ENCODE data around the gene MAGI2.

MAGI2 gene

DNA sequence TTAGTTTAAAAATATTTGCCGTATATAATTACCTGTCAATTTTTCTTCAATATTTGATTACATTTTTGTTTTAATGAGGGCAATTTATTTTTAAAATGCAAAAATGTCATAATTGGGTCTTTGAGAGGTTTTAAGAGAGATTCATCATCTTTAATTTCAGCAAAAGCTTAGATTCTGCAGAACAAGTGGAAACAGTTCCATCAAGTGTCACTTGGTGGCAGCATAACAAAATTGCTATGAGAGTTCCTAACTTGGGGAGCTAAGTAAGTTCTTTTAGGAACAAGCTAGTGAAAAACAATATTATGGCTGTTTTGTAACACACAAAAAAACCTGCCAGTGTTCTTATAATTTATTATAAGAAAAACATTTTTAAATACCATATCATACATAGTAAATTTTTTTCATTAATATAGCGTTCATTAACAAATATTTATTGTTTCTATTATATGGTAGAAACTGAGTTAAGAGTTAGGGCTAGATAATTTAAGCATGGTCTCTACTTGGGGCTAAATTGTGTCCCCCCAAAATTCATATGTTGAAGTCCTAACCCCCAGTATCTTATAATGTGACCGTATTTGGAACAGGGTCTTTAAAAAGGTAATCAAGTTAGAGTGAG is 155.2 kb downstream of the MAGI2 start:
- Histone ChIP-seq H3K9ac (ENCODE audit: low read length) (no peak overlapping the region), H3K4me1 (ENCODE audit: control insufficient read depth, low read depth, low read length) (no peaks in the 10 kb centered on the region), H3K27me3 (ENCODE audit: control insufficient read depth, insufficient read depth, low read length) (no peaks in the 10 kb centered on the region), H3K27ac (ENCODE audit: low read length) (no peak overlapping the region), H3K4me3 (ENCODE audit: low read length) (no peak overlapping the region), H3K36me3 (ENCODE audit: control insufficient read depth, low read depth, low read length) (no peaks in the 10 kb centered on the region), H3K9me3 (ENCODE audit: control insufficient read depth, low read depth, low read length) (no peaks in the 10 kb centered on the region)

DNA sequence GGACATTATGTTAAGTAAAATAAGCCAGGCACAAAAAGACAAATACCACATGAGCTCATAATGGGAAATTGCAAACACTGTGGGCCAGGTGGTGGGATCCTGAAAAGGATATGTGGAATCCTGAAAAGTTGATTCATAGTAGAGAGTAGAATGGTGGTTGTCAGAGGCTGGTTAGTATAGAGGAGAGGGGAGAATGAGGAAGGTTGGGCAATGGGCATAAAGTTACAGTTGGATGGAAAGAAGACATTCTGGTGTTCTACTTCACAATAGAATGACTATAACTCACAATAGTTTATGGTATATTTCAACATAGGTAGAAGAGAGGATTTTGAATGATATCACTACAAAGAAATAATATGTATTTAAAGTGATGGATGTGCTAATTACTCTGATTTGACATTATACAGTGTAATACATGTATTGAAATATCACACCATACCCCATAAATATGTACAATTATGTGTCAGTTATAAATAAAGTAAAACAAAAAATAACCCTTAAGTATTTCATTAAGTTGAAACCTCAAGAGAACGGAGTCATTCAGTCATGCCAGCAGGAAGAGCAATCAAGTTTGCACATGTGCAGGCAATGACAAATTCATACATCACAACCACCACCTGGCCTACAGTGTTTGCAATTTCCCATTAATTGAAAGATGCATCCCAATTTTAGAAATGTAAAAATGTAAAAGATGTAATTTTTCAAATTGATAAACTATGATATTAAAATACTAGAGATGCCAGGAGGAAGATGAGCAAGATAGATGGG is 156.7 kb downstream of the MAGI2 start:
- Histone ChIP-seq H3K27me3 (ENCODE audit: control insufficient read depth, insufficient read depth, low read length) (no peaks in the 10 kb centered on the region), H3K9me3 (ENCODE audit: control insufficient read depth, low read depth, low read length) (no peaks in the 10 kb centered on the region), H3K4me3 (ENCODE audit: low read length) (no peak overlapping the region), H3K27ac (ENCODE audit: low read length) (no peak overlapping the region), H3K36me3 (ENCODE audit: control insufficient read depth, low read depth, low read length) (no peaks in the 10 kb centered on the region), H3K4me1 (ENCODE audit: control insufficient read depth, low read depth, low read length) (no peaks in the 10 kb centered on the region), H3K9ac (ENCODE audit: low read length) (no peak overlapping the region)

DNA sequence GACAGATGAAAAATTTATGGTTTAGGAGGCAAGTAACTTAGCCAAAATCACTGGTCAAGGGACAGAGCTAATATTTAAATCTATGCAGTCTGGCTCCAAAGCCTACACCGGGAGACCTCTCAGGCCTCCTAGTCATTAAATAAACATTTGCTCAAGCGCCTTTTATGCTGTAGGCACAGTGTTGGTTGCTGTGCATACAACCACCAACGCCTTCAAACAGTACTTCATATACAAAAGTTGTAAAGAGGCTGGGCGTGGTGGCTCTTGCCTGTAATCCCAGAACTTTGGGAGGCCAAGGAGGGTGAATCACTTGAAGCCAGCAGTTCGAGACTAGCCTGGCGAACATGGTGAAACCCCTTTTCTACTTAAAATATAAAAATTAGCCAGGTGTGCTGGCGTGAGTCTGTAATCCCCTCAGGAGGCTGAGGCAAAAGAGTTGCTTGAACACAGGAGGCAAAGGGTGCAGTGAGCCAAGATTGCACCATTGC is 159.8 kb downstream of the MAGI2 start:
- Histone ChIP-seq H3K27ac (ENCODE audit: low read length) (no peak overlapping the region), H3K4me1 (ENCODE audit: control insufficient read depth, low read depth, low read length) (no peaks in the 10 kb centered on the region)

DNA sequence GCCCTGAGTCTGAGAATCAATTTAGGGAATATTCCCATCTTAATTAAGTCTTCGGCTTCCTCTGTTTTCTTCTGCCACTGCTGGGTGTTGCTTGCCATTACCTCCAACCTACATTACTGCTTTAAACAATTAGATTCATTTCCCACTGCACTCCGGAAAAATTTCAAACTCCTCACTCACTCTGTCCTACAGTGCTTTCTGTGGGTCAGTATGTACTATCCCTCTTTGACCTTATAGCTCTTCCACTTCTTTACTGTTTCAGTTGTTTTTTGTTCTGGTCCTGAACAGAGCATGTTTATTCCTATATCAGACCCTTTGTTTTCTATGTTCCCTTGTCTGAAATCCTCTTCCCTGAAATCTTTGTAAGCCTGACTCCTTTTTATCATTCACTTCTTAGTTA is 160.6 kb downstream of the MAGI2 start:
- Histone ChIP-seq H3K36me3 (ENCODE audit: control insufficient read depth, low read depth, low read length) (no peaks in the 10 kb centered on the region), H3K4me3 (ENCODE audit: low read length) (no peak overlapping the region), H3K27me3 (ENCODE audit: control insufficient read depth, insufficient read depth, low read length) (no peaks in the 10 kb centered on the region), H3K27ac (ENCODE audit: low read length) (no peak overlapping the region), H3K9ac (ENCODE audit: low read length) (no peak overlapping the region), H3K9me3 (ENCODE audit: control insufficient read depth, low read depth, low read length) (no peaks in the 10 kb centered on the region), H3K4me1 (ENCODE audit: control insufficient read depth, low read depth, low read length) (no peaks in the 10 kb centered on the region)

More for the DNA sequence above, 159.8 kb downstream of the MAGI2 start:
- Histone ChIP-seq H3K36me3 (ENCODE audit: control insufficient read depth, low read depth, low read length) (no peaks in the 10 kb centered on the region), H3K9ac (ENCODE audit: low read length) (no peak overlapping the region), H3K4me3 (ENCODE audit: low read length) (no peak overlapping the region), H3K9me3 (ENCODE audit: control insufficient read depth, low read depth, low read length) (no peaks in the 10 kb centered on the region), H3K27me3 (ENCODE audit: control insufficient read depth, insufficient read depth, low read length) (no peaks in the 10 kb centered on the region)

DNA sequence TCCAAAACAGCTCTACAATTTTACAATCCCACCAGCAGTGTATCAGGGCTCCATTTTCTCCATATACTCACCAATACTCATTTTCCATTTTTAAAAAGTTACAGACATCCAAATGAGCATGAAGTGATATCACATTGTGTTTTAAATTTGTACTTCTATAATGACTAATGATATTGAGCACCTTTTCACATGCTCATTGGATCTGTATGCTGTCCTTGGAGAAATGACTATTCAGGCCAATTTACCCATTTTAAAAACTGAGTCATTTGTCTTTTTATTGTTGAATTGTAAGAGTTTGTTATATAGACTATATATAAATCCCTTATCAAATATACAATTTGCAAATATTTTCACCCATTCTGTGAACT is 162.0 kb downstream of the MAGI2 start:
- no peak overlapping the region for H3K9ac ChIP-seq (ENCODE audit: low read length)
- H3K4me1 ChIP-seq (ENCODE audit: control insufficient read depth, low read depth, low read length) = no peaks in the 10 kb centered on the region
- H3K27me3 ChIP-seq (ENCODE audit: control insufficient read depth, insufficient read depth, low read length) = no peaks in the 10 kb centered on the region
- no peak overlapping the region for H3K4me3 ChIP-seq (ENCODE audit: low read length)
- no peak overlapping the region for H3K27ac ChIP-seq (ENCODE audit: low read length)
- H3K36me3 ChIP-seq (ENCODE audit: control insufficient read depth, low read depth, low read length) = no peaks in the 10 kb centered on the region
- H3K9me3 ChIP-seq (ENCODE audit: control insufficient read depth, low read depth, low read length) = no peaks in the 10 kb centered on the region

DNA sequence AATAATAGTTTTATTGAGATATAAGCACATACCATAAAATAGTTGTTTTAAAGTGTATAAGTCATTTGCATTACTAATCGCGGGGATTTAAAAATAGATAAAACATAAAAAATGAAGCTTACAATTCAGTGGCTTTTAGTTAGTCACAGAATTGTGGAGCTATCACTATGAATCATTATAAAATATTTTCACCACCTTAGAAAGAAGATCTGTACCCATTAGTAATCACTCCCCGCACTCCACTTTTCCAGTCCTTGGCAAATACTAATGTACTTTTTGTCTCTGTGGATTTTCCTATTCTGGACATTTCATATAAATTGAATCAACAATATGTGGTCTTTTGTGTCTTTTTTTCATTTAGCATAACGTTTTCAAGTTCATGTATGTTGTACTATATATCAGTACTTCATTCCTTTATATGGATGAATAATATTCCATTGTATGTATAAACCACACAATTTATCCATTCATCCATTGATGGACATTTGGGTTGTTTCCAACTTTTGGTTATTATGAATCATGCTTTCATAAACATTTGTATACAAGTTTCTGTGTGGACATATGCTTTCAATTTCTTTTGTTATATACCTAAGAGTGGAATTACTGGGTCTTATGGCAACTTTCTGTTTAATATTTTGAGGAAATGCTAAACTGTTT is 162.5 kb downstream of the MAGI2 start:
- H3K9me3 ChIP-seq (ENCODE audit: control insufficient read depth, low read depth, low read length) = no peaks in the 10 kb centered on the region
- H3K27me3 ChIP-seq (ENCODE audit: control insufficient read depth, insufficient read depth, low read length) = no peaks in the 10 kb centered on the region
- H3K9ac ChIP-seq (ENCODE audit: low read length) = no peak overlapping the region
- no peaks in the 10 kb centered on the region for H3K36me3 ChIP-seq (ENCODE audit: control insufficient read depth, low read depth, low read length)
- H3K4me3 ChIP-seq (ENCODE audit: low read length) = no peak overlapping the region
- no peaks in the 10 kb centered on the region for H3K4me1 ChIP-seq (ENCODE audit: control insufficient read depth, low read depth, low read length)
- no peak overlapping the region for H3K27ac ChIP-seq (ENCODE audit: low read length)

DNA sequence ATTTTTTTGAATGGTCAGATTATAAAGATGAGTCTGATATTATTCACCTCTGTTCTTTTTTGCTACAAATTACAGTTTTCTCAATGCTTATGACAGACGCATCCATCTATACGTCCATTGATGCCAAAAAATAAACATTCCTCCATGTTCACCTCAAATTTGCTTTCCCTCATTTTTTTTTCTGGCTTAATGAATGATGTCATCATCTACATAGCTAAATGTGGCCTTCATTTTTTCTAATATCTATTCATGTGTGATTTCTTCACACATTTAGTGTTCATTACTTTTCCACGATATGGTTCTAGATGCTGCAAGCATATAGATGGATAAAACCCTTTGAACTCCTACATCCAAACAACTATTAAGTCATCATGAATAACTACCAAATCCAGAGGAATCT is 163.1 kb downstream of the MAGI2 start:
- Histone ChIP-seq H3K4me1 (ENCODE audit: control insufficient read depth, low read depth, low read length) (no peaks in the 10 kb centered on the region), H3K9ac (ENCODE audit: low read length) (no peak overlapping the region), H3K9me3 (ENCODE audit: control insufficient read depth, low read depth, low read length) (no peaks in the 10 kb centered on the region), H3K27me3 (ENCODE audit: control insufficient read depth, insufficient read depth, low read length) (no peaks in the 10 kb centered on the region), H3K4me3 (ENCODE audit: low read length) (no peak overlapping the region), H3K36me3 (ENCODE audit: control insufficient read depth, low read depth, low read length) (no peaks in the 10 kb centered on the region), H3K27ac (ENCODE audit: low read length) (no peak overlapping the region)

DNA sequence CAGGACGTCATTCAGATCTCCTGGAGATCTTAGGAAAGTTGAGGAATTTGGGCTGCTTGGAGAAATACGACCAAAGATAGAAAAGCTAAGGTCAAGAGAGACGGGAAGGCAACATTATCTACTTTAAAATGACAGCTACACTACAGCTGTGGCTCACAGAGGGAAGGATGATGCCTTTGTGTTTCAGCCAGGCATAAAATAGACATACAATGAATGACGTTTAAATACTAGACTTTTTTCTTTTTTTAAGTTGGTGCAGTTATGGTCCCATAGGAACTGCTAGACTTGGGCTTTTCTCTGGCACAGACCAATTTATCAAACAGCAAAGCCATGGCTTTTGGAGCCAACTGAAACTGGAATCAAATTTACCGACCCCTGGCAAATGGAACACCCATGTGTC is 164.8 kb downstream of the MAGI2 start:
- no peak overlapping the region for H3K27ac ChIP-seq (ENCODE audit: low read length)
- H3K4me3 ChIP-seq (ENCODE audit: low read length) = no peak overlapping the region
- H3K9ac ChIP-seq (ENCODE audit: low read length) = no peak overlapping the region
- no peaks in the 10 kb centered on the region for H3K4me1 ChIP-seq (ENCODE audit: control insufficient read depth, low read depth, low read length)
- H3K36me3 ChIP-seq (ENCODE audit: control insufficient read depth, low read depth, low read length) = no peaks in the 10 kb centered on the region
- no peaks in the 10 kb centered on the region for H3K9me3 ChIP-seq (ENCODE audit: control insufficient read depth, low read depth, low read length)
- no peaks in the 10 kb centered on the region for H3K27me3 ChIP-seq (ENCODE audit: control insufficient read depth, insufficient read depth, low read length)

DNA sequence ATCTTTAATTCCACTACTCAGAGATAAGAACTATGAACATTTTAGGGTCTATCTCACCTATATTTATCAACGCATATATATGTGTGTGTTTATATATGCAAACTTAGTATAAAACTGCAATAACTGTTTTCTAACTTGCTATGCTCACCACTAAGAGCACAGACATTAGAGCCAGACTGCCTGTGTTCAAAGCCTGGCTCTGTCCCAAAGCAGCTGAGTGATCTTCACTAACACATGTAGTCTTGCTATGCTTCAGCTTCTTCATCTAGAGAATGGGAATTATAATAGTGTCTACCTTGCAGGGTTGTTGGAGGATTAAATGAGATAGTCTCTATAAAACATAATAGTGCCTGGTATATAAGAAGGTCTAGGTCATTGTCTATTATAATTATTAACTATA is 165.5 kb downstream of the MAGI2 start:
- Histone ChIP-seq H3K9ac (ENCODE audit: low read length) (no peak overlapping the region), H3K4me3 (ENCODE audit: low read length) (no peak overlapping the region), H3K27me3 (ENCODE audit: control insufficient read depth, insufficient read depth, low read length) (no peaks in the 10 kb centered on the region), H3K27ac (ENCODE audit: low read length) (no peak overlapping the region), H3K9me3 (ENCODE audit: control insufficient read depth, low read depth, low read length) (no peaks in the 10 kb centered on the region), H3K36me3 (ENCODE audit: control insufficient read depth, low read depth, low read length) (no peaks in the 10 kb centered on the region), H3K4me1 (ENCODE audit: control insufficient read depth, low read depth, low read length) (no peaks in the 10 kb centered on the region)

DNA sequence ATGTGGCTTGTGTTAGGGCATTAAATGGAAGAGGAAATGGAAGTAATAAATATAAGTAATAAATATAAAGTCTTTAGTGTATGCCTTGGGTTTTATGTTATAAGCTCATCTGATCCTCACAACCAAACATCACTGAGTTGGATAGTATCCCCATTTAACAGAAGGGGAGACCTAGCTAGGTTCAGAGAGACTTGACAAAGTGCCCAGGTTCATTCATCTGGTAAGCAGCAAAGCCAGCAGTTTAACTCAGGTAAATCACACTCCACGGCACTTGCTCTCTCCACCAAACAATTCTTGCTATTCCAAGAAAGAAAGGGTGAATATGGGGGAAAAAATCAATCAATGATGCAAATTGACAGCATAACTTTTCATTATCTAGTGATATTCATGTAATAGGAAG is 167.3 kb downstream of the MAGI2 start:
- H3K27me3 ChIP-seq (ENCODE audit: control insufficient read depth, insufficient read depth, low read length) = no peaks in the 10 kb centered on the region
- no peak overlapping the region for H3K27ac ChIP-seq (ENCODE audit: low read length)
- H3K4me1 ChIP-seq (ENCODE audit: control insufficient read depth, low read depth, low read length) = no peaks in the 10 kb centered on the region
- H3K9ac ChIP-seq (ENCODE audit: low read length) = no peak overlapping the region
- H3K9me3 ChIP-seq (ENCODE audit: control insufficient read depth, low read depth, low read length) = no peaks in the 10 kb centered on the region
- H3K4me3 ChIP-seq (ENCODE audit: low read length) = no peak overlapping the region
- no peaks in the 10 kb centered on the region for H3K36me3 ChIP-seq (ENCODE audit: control insufficient read depth, low read depth, low read length)

DNA sequence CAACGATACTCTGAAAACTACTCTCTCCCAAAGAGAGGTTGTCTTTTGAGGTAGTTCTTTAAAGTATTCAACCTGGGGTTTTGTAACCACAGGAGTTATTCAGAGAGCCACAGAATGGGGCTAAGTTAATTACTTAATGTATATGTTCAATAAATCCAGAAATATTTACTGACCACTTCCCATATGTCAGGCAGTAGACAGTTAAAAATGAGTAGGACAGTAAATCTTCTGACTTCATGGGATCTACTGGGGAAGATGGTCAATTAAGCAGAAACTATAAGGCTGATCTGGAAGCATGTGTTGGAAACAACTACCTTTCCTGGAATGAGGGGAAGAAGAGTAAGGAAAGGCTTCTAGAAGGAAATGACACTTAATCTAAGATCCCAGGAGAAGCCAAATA is 167.7 kb downstream of the MAGI2 start:
- H3K9ac ChIP-seq (ENCODE audit: low read length) = no peak overlapping the region
- no peaks in the 10 kb centered on the region for H3K9me3 ChIP-seq (ENCODE audit: control insufficient read depth, low read depth, low read length)
- no peaks in the 10 kb centered on the region for H3K4me1 ChIP-seq (ENCODE audit: control insufficient read depth, low read depth, low read length)
- H3K4me3 ChIP-seq (ENCODE audit: low read length) = no peak overlapping the region
- no peak overlapping the region for H3K27ac ChIP-seq (ENCODE audit: low read length)
- no peaks in the 10 kb centered on the region for H3K27me3 ChIP-seq (ENCODE audit: control insufficient read depth, insufficient read depth, low read length)
- no peaks in the 10 kb centered on the region for H3K36me3 ChIP-seq (ENCODE audit: control insufficient read depth, low read depth, low read length)

Measured in iPS-18a (cell line).